IPS-NIHi7 (cell line): ENCODE measurements around the gene CKAP2L.

Source experiments
- DNase-seq: peaks from one replicate; pipeline ENCODE4 v3.0.0; 2012; ENCODE audit warnings: mixed read lengths; ENCODE audit errors: extremely low spot score

The CKAP2L gene, protein sequence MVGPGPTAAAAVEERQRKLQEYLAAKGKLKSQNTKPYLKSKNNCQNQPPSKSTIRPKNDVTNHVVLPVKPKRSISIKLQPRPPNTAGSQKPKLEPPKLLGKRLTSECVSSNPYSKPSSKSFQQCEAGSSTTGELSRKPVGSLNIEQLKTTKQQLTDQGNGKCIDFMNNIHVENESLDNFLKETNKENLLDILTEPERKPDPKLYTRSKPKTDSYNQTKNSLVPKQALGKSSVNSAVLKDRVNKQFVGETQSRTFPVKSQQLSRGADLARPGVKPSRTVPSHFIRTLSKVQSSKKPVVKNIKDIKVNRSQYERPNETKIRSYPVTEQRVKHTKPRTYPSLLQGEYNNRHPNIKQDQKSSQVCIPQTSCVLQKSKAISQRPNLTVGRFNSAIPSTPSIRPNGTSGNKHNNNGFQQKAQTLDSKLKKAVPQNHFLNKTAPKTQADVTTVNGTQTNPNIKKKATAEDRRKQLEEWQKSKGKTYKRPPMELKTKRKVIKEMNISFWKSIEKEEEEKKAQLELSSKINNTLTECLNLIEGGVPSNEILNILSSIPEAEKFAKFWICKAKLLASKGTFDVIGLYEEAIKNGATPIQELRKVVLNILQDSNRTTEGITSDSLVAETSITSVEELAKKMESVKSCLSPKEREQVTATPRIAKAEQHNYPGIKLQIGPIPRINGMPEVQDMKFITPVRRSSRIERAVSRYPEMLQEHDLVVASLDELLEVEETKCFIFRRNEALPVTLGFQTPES

GRCh38 chr2:112764071-112765044, at the start of gene CKAP2L:
CKAP2L (minus strand) TSS chr2:112764609; CDS start chr2:112764598, 11 bp downstream.
- DNase-seq: peak; percentile 99

- DNase-seq: no peak
Measured at GRCh38 chr2:112813280-112813966, 49.0 kb upstream of the CKAP2L start.

- DNase-seq: no peak
Measured at GRCh38 chr2:112812318-112813267, 48.2 kb upstream of the CKAP2L start.

DNA sequence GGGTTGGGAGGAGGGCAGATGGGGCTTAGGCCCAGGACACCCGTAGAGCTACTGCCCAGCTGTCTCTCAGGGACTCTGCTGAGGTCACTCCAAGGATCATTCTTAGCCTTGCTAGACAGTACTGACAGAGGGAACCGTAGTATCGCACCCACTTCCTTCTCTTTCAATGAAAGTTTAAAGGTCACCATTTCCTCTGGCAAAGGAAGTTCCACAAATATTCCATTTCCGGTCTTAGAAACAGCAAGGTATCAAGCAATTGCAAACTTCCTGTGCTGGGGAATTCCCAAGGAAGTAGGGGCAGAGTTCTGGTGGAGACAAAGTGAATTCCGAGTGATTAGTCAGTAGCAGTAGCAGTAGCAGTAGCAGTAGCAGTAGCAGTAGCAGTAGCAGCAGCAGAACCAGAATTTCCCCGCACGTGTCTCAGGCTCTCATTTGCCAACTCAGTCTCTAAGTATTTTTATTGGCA, 47.5 kb upstream of the CKAP2L start:
- no peak for DNase-seq

DNA sequence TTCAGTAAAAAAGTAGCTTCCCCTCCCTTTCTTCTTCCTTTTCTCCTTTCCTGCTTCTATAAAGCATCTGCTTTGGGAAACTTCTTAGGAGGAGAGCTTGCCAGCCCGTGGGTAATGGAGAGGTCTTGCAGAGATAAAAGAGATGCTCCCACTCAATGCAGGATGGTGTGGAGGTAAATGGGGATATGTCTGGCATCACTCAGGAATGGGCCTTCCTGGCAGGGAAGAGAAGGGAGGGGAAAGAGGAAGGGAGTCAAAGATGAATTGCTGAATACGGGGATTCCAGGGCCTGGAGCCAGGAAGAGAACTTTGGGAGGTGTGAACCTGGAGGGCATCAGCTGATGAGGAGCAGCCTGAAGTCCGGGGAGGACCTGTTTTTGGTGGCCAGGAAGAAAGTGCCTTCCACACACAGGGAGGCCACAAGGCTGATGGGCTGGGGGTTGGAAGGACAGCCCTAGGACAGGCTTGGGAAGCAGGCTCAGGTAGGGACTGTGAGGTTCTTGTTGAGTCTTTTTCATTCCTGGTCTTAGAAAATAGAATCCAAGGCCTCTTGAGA, 46.9 kb upstream of the CKAP2L start:
- no peak for DNase-seq

DNA sequence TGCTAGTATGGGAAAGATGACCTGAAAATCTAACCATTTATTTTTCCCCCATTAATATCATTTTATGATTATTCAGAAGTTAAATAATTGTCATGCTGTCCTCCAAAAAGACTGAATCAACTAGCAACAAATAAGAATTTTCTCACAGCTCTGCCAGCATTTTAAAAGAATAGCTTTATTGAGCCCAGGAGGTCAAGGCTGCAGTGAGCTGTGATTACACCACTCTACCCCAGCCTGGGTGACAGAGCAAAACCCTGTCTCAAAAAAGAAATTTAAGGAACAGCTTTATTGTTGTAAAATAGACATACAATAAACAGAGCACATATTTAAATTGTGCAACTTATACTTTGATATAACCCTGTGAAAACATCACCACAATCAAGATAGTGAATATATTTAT, 44.7 kb upstream of the CKAP2L start:
- no peak for DNase-seq

GRCh38 chr2:112807233-112807807, 42.9 kb upstream of the CKAP2L start:
- no peak for DNase-seq

GRCh38 chr2:112805542-112805941, 41.1 kb upstream of the CKAP2L start:
- no peak for DNase-seq

- no peak for DNase-seq
Measured at GRCh38 chr2:112803691-112804521, 39.5 kb upstream of the CKAP2L start.

DNA sequence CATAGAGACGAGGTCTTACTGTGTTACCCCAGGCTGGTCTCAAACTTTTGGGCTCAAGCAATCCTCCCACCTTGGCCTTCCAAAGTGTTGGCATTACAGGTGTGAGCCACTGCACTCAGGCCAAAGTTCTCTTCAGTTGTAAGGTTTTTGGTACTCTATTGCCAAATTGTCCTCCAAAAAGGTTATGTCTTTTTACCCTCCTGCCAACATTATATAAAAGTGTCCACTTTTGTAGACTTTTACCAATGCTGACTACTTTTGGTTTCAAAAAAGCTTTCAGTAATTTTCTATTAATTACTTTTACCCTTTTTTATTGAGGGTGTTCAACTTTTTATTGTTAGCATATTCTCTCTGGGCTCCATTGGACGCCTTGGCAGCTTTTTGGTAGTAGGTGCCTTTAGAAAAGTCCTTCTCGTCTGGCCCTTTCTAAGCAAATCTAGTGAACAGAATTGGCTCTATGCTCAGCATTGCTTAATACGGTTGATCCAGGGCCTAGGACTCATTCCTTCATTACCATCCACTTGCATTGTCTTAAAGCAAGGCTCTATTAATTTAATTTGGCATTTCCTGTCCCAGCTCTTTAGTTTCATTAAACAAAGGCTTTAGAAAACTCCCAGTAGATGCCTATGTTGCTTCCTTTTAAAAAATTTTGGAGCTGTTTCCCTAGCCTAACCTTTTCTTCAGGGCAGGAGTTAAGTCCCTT, 36.6 kb upstream of the CKAP2L start:
- no peak for DNase-seq

GRCh38 chr2:112798979-112799975, 34.9 kb upstream of the CKAP2L start:
- no peak for DNase-seq

- no peak for DNase-seq
Measured at GRCh38 chr2:112796486-112796885, 32.1 kb upstream of the CKAP2L start.

GRCh38 chr2:112795774-112796173, 31.4 kb upstream of the CKAP2L start:
- no peak for DNase-seq

- DNase-seq: no peak
Measured at GRCh38 chr2:112794841-112795240, 30.4 kb upstream of the CKAP2L start.

GRCh38 chr2:112794131-112794733, 29.8 kb upstream of the CKAP2L start:
- no peak for DNase-seq

GRCh38 chr2:112793449-112793978, 29.1 kb upstream of the CKAP2L start:
- no peak for DNase-seq
